GM19240 (cell line): ENCODE measurements around the gene RAB7A.

Experiments
- DNase-seq: peaks from one replicate; pipeline ENCODE4 v3.0.0; 2011; ENCODE audit warnings: low spot score; ENCODE audit not compliant: insufficient read length

Gene RAB7A

GRCh38 chr3:128787256-128788253, 61.6 kb downstream of the RAB7A start:
- DNase-seq: no peak

- no peak for DNase-seq
Measured at GRCh38 chr3:128788268-128788869, 62.4 kb downstream of the RAB7A start.

DNA sequence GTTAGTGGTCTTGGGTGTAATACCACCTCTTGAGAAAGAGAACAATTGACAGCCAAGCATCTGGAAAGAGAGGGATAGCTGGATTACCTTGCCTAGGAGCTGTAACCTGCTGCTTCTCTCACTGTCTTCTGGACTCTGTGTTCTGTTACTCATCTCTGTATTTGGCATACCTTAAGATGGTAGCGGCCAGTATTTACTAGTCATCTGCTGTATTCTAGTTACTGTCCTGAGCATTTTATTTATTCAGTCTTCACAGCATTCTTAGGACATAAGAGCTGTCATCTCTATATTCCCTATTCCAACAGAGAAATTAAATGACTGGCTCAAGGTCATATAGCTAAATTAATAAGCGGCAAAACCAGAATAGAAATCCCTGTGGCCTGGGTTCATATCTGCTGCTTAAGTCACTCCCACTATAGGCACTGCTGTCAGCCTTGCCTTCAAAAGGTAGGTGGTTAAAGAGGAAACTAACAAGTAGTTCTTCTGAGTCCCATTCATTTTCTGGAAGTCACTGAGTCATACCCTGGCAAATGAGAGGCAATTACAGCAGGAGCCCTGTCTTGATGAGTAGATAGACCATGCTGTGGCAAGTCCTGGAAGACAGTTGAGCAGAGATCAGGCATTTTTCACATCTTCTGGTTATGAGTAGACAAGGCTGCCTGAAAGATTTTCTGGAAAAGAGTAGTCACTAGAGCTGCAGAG, 68.2 kb downstream of the RAB7A start:
- DNase-seq: no peak

DNA sequence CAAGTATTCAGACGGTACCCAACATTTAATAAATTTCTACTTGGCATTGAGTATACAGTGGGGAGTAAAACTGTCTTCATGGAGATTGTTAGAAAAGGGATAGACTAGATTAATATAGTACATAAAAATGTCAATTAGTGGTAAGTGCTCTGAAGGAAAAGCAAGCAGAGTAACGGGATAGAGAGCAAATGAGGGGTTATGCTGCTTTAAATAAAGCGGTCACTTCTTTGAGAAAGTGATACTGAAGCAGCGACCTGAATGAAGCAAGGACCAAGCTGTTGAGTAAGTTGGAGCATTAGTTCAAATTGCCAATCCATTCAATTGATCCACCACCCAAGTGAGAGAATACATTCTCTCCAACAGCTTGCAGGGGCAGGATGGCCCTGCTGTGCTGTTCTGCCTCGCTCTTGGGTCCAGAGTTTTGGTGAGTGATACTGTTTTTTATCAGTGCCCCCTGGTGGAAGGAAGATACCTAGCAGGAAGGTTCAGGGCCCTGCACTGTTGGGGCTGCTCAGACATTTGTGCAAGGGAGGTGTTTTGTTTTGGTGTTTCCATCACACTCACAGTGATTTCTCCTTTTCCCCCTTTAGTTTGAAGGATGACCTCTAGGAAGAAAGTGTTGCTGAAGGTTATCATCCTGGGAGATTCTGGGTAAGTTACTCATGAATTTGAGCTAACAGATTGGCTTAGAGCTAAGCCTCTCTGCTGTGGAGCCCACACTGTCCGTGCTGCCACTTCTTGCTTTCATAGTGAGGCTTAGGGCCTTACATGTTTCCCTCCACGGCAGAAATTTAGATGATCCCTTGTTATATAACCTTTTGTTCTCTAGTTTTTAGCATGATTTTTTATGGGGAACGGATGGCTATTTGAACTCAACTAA, 69.0 kb downstream of the RAB7A start:
- no peak for DNase-seq

- no peak for DNase-seq
Measured at GRCh38 chr3:128799653-128800052, 73.7 kb downstream of the RAB7A start.

DNA sequence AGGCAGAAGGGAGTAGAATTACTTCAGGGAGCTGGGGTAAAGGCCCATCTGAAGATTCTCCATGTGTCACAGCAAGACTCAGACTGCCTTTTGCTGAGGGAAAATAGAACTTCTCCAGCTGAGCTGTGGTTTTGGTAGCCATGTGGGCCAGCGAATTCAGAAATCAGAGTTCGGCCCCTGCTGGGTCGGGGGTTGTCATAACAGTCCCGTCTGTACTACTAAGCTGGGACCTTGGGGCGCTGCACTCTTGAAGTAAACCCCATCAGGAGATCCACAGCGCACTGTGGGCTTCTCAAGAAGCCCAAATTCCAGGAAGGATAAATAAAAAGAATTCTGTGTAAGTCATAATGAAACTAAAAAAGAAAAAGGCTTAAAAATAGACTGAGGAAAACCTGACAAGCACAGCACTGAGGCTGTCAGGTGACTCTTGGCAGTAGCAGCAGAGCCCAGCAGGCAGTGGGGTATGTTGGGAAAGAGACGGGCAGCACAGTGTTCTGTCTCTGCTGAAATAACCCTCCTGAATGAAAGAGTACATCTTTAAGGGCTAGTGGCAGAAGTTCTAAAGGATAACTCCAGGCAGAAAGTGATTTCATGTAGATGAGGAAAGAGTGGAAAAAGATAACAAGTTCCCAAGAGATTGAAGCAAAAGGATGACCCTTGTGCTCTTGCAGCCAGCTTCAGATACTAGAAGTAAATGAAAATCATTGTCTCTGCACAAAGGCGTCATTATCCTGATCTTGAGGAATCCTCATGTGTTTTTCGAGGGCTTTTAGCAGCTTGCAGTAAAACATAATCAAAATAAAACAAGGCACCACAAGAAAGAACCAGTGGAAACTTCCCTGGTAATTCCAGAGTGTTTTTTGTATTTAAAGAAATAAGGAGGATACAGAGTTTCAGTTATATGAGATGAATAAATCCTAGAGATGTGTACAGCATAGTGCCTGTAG, 74.5 kb downstream of the RAB7A start:
- DNase-seq: no peak

- no peak for DNase-seq
Measured at GRCh38 chr3:128801779-128802380, 75.9 kb downstream of the RAB7A start.

DNA sequence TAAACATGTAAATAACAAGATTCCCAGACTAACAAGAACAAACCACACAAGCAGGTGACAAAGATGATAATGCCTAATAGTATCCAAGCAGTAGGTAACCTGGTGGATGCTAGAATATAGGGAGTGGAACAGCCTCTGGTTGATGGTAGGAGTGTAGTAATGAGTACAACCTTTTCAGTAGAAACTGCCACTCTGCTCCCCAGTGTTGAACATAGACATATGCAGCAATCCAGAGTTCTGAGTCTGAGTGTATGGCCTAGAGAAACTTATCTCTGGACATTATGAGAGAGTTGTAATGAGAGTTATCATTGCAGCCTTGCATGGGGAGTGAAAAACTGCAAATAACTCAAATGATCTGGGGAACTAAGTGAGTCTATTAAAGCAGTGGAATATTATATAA, 77.3 kb downstream of the RAB7A start:
- no peak for DNase-seq

DNA sequence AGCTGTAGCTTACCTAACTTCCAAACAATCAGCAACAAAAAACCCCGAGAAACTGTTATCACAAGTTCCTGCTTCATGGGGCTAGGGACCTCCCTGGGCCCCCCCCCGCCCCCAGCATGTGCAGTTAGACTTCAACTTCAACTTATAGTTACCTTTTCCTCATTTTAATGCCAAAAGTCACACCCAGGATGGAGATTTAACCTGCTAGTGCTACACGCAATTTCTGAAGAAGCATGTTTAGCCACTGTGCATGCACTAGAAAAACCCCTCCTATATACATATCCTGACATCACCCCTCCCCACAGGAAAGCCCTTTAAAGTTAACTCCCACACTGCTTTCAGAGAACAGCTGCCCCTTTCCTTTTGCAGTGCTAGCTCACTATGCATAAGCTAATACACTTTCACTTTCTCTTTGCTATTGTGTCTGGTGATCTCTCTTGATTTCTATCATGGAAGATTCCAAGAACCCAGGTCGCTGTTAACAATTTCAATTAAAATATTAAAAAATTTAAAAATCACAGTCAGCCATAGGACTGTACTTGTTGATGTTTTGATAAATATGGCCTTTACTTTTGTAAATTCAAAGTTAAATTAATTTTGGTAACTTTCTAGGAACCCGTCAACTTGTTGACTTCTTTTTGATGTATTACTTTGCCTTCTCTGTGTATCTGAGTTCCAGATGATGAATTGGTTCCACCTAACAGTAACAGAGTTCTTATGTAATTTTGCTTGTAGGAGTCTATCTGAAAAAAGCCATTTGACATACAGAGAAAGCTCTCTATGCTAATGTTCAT, 78.2 kb downstream of the RAB7A start:
- peak; percentile 69 for DNase-seq

DNA sequence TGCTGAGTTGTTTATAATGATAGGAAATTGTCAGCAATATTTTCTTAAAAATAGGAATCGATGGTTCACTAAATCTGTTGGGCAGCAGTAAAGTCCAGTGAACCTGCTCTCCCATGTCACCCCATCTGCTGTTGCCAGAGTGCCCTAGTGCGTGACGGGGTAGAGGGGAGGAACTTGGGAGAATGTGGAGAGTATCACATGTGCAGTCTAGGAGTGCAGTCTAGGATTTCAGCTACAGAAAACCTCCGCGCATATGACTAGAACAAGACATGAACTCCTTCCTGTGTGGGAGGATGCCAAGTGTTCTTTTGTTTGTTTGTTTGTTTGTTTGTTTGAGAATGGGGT, 78.8 kb downstream of the RAB7A start:
- no peak for DNase-seq

DNA sequence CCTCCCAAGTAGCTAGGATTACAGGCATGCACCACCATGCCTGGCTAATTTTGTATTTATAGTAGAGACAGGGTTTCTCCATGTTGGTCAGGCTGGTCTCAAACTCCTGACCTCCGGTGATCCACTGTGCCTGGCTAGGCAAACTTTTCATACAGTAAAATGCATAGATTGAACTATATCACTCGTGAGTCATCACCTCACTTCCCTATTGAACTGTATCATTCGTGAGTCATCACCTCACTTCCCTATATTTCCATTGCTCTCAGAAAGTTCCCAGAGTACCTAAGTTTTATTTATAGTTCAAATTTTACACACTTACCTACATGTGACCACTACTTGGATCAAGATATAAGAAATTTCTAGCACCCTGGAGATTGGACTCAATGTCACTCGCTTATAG, 79.8 kb downstream of the RAB7A start:
- DNase-seq: no peak

DNA sequence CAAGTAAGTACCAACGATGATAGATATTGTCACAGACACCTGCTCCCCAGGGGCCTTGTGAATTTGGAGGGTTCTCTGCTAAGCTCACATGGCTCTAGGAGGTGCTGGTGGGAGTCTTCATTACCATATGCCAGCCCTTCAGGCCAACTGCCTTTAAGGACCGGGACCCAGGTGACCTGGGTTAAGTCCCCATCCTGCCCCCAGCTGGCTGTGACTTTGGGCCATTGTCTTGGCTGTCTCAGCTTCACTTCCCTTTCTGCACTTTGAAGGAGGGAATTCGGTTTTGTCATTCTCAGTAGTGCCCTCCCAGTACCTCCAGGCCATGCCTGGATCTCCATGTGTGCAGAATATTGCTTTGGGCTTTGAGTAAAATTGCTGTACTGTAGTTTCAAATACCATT, 80.6 kb downstream of the RAB7A start:
- DNase-seq: no peak

GRCh38 chr3:128807186-128807830, 81.3 kb downstream of the RAB7A start:
- DNase-seq: no peak

DNA sequence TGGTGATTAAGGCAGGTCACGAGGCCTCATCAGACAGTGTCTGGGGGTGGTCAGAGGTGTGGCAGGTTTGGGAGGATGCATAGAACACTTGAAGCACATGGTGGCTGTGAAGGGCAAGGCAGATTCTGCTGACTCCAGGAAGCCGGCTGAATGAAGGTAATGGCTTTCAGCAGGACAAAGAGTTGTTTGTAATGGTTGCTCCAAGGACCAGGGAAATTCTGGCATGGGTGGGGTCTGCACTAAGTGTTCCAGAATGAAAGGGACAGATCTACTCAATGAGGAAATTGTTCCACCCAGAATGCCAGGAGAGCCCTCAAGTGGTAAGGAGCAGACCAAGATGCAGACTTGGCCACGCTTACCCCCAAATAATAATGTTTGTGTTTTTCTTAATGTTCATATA, 82.7 kb downstream of the RAB7A start:
- DNase-seq: no peak

DNA sequence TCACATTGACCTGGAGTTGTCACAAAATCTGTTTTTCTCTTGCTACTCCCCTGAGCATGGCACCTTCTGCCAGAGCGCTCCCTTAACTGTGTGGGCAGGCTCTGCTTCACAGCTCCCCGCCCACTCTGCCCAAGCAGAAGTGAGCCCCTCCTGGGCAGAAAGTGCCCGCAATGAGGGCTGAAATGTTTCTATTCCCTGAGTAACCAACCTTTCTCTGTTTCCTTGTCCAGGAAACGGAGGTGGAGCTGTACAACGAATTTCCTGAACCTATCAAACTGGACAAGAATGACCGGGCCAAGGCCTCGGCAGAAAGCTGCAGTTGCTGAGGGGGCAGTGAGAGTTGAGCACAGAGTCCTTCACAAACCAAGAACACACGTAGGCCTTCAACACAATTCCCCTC, 87.1 kb downstream of the RAB7A start:
- no peak for DNase-seq

- no peak for DNase-seq
Measured at GRCh38 chr3:128814060-128814459, 88.1 kb downstream of the RAB7A start.

- DNase-seq: no peak
Measured at GRCh38 chr3:128814519-128815317, 88.7 kb downstream of the RAB7A start.
